ENCODE measurements around the gene HBS1L.
"Not testable (repeated sequence)": the region's sequence is repeated elsewhere in the genome, so short reads cannot be mapped to it uniquely, and the experiment has no call there.

The HBS1L gene

GRCh38 chr6:135073756-135074393, 19.3 kb upstream of the HBS1L start:
- no peak for DNase-seq

- no peak for DNase-seq
Measured at GRCh38 chr6:135073217-135073616, 18.6 kb upstream of the HBS1L start.

- no peak for DNase-seq
Measured at GRCh38 chr6:135072753-135073152, 18.1 kb upstream of the HBS1L start.

- DNase-seq, result no peak
Measured at GRCh38 chr6:135071541-135071940, 16.9 kb upstream of the HBS1L start.

DNA sequence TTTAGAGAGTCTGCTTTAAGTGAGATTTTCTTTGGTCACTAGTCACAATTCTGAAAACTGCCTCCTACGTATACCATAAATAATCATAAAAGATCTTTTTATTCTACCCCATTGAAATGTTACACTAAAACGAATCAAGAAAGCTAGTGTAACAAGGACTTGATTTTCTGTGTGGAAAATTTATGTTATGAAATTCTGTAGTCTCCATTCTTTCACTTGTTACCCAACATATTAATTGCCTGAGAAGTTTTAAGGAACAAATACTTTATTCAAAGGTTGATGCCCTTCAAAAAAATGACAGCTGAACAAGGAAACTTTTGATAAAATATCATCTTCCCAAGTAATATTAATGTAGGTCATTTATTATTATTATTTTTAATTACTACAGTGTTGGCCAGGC, 13.3 kb upstream of the HBS1L start:
- no peak for DNase-seq

DNA sequence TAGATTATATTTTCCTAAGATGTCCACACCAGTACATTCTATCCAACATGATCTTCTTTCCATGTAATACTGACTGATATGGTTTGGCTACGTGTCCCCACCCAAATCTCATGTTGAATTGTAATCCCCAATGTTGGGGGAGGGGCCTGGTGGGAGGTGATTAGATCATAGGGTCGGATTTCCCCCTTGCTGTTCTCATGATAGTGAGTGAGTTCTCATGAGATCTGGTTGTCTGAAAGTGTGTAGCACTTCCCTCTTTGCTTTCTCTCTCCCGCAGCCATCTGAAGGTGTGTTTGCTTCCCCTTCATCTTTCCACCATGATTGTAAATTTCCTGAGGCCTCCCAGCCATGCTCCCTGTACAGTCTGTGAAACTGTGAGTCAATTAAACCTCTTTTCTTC, 12.2 kb upstream of the HBS1L start:
- DNase-seq, result no peak

- no peak for DNase-seq
Measured at GRCh38 chr6:135066397-135066796, 11.8 kb upstream of the HBS1L start.

DNA sequence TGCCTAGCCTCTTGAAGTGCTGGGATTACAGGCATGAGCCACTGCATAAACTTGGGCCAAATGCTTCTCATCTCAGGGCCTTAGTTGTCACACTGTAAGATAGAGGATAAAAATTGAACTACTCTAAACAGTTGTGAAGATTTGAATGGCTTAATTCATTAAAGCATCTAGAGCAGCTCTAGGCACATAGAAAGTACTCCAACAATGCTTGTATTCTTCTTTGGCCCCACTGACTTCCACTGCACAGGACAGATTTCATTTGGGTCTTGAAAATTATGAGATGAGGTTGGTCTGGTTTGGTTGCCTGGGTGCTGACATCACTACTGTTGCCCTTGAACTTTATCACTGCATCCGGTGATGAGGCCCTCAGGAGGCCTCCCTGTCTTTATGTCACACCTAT, 10.0 kb upstream of the HBS1L start:
- DNase-seq, result no peak

GRCh38 chr6:135063926-135064325, 9.3 kb upstream of the HBS1L start:
- DNase-seq, result no peak

DNA sequence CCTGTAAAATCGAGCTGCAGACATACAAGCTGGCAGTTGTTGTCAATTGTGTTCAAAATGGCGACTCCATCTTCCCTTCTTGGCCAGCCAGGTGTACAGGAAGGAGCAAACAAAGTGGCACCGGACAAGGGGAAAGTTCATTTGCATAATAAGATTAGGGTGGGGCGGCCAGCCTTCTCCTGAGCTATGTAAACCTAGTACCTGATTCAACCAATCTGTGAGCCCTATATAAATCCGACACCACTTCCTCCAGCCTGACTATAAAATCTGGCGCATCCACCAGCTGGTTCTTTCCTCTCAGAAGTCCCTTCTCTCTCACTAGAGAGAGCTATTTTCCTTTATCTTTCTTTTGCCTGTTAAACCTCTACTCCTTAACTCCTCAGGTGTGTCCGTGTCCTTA, 8.1 kb upstream of the HBS1L start:
- DNase-seq, result peak; percentile 78

GRCh38 chr6:135060076-135060475, 5.5 kb upstream of the HBS1L start:
- no peak for DNase-seq

- DNase-seq, result not testable (repeated sequence)
Measured at GRCh38 chr6:135058299-135058698, 3.7 kb upstream of the HBS1L start.

- no peak for DNase-seq
Measured at GRCh38 chr6:135056632-135057031, 2.0 kb upstream of the HBS1L start.

DNA sequence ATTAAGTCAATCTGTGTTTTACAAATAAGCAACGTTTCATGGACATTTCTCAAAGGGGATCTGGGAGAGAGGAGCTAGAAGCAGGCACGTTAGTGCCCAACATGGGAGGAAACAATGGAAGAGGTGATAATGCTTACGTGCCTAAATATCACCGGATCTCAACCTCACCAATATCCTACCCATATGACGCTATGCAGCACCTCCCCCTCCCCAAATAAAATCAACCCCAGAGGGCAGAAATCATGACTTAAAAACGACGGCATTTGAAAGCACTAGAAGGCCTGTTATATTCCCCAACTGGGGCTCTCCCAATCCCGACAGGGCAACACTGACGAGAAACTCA, 425 bp downstream of the HBS1L start:
- DNase-seq, result no peak

DNA sequence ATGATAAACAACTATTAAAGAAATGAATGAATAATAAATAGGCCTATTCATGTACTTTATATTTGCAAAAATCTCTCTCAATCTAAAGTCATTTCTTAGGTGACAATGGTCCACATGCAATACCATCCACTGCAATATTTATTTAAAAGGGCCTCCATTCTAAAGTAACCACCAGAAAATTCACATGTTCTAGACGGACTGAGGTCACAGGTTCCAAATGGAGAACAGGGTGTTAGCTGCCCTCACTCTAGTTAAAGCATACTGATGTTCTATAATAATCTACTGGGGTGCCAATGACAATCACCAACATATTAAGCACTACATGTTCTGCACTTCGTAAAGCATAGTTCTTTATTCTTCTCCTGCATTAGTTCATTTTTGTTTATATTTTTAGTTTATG, 1.2 kb downstream of the HBS1L start:
- no peak for DNase-seq

DNA sequence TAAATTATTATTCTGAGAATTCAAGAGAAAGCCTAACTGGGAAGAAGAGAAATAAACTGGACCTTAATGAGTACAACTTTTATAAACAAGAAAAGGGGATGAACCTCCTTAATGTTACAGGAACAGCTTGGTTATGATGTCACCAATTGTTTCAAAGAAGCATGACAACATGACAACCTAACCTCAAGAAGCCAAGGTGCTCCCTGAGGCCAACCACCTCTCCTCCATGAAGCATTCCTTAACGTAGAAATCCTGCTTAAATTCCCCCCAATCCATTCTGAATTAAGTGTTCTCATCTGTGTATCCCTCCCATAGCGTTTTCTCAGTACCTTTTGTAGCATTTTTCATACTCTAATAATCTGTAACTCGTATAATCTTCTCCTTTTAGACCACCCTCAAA, 1.7 kb downstream of the HBS1L start:
- DNase-seq, result no peak

DNA sequence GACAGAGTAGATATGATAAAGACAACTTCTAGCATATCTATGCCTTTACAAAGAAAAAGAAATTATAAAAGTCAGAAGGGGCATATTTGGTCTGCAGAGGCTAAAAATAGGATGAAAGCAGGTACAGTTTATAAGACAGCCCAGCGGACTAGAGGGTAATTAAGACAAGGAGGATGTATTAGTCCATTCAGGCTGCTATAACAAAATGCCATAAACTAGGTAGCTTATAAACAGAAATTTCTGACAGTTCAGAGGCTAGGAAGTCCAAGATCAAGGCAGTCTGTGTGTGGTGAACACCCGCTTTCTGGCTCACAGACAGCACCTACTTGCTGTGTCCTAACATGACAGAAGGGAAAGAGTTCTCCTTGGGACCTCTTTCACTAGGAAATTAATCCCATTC, 5.7 kb downstream of the HBS1L start:
- no peak for DNase-seq

DNA sequence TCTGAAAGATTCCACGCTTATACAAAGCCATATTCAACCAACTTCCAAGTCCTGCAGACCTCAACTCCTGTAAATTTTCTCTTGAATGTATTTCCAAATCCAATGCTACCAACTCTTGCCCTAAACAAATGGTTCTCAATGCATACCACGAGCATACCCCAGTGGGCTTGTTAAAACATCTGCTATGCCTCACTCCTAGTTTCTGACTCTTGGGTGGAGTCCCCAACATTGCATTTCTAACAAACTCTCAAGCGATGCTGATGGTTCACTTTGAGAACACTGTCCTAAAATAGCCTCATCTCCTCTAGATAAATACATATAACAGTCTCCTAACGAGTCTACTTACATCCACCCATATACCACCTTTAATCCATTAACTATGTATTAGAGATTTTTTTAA, 7.3 kb downstream of the HBS1L start:
- DNase-seq, result no peak

GRCh38 chr6:135046912-135047311, 7.7 kb downstream of the HBS1L start:
- no peak for DNase-seq

GRCh38 chr6:135044639-135045038, 10.0 kb downstream of the HBS1L start:
- no peak for DNase-seq

- no peak for DNase-seq
Measured at GRCh38 chr6:135043846-135044245, 10.8 kb downstream of the HBS1L start.

GRCh38 chr6:135043364-135043763, 11.3 kb downstream of the HBS1L start:
- DNase-seq, result no peak

DNA sequence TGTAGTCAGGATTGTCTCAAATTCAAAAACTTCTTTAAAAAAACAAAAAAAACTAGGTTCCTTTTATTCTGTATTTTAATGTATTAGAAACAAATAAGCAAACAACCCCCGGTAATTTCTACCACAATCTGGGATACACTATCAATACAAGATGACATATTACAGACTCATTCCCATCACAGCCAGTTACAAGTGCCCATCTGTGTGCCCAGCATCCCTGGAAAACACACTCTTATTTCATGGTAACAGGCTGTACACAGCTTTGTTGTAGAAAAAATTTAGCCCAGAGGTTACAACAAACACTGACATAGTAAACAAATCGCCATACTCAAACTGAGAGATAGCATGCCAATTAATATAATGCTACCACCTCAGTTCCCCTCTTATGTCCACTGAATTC, 16.3 kb downstream of the HBS1L start:
- DNase-seq, result no peak

GRCh38 chr6:135037541-135037940, 17.1 kb downstream of the HBS1L start:
- no peak for DNase-seq

DNA sequence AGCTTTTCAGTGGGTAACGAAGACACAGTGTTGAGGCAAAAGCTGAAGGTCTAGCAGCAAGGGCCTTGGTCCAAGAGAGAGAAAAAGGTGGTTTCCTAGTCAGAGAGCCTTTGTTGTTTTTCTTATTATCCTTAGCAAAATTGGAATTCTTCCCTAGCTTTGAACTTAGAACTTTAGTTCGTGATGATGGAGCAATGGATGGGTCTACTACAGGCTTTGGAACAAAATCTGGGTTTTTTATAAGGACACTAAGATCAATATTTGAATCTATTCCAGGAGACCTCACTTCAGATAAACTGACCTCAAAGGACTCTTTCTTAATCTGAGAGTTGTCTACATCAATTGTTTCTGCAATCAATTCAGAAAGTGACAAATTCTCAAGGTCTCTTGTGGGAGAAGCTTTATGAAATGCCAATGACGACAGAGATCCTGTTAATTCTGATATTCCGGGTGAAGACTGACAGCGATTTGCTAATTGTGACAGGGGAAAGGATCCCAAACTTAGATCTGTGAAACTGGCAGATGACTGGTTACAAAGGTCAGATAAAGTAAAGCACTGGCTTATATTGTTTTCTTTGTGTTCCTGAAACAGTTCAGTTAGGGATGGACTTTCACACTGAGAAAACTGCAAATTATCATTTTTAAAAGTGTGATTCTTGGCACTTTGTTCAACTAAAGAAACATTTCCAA, 17.7 kb downstream of the HBS1L start:
- no peak for DNase-seq
